Right lobe of liver (tissue), 4 donors: ENCODE results near the gene SPCS1.

Experiments used
- CTCF ChIP-seq, 4 donors: fragments of 200-600 bp in 3 of 4; fragments of 450-650 bp in 1 of 4; IDR thresholded peaks; one replicate each; pipeline versions ENCODE4 v1.5.1 to v1.8.0; 2016 to 2022; ENCODE audit warnings: antibody characterized with exemption in 4 of 4, mild to moderate bottlenecking in 2 of 4
- POLR2A ChIP-seq: fragments of 450-650 bp; IDR thresholded peaks from one replicate; pipeline ENCODE4 v1.6.1; 2017; ENCODE audit warnings: antibody characterized with exemption, mild to moderate bottlenecking
- donor health status: DM: no; HTN: no; CAD: no.
- donor health status: DM: no; HTN: no; CAD: no.
- donor health status: DM: no; HTN: yes; CAD: no.

DNA sequence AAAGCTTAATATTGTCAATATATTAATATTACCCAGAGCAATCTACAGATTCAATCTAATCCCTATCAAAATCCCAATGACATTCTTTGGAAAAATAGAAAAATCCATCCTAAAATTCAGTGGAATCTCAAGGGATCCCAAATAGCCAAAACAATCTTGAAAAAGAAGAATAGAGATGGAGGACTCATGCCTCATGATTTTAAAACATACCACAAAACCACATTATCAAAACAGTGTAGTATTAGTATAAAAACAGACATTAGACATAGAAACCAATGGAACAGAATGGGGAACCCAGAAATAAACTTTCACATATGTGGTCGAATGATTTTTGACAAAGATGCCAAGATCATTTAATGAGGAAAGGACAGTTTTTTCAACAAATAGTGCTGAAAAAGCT lies 50.2 kb downstream of the SPCS1 start:
- TF ChIP-seq CTCF (IDR thresholded peaks at IDR 0.05) = no peak
- TF ChIP-seq POLR2A = no peak
